ENCODE data around the gene RANBP10.

GRCh38 chr16:67803894-67804293, 2.5 kb downstream of the RANBP10 start:
- TF ChIP-seq, protein P1, sequence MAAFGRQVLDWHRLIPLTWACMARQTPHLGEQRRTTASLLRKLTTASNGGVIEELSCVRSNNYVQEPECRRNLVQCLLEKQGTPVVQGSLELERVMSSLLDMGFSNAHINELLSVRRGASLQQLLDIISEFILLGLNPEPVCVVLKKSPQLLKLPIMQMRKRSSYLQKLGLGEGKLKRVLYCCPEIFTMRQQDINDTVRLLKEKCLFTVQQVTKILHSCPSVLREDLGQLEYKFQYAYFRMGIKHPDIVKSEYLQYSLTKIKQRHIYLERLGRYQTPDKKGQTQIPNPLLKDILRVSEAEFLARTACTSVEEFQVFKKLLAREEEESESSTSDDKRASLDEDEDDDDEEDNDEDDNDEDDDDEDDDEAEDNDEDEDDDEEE (CRISPR knock-in tag; IDR thresholded peaks at IDR 0.05), result no peak
- no peak for TF ChIP-seq LRRFIP1 (CRISPR knock-in tag; conservative IDR thresholded peaks at IDR 0.05)
- TF ChIP-seq BCL3 (CRISPR knock-in tag; IDR thresholded peaks at IDR 0.05), result no peak
- TF ChIP-seq ZC3H13 (CRISPR knock-in tag; IDR thresholded peaks at IDR 0.05), result no peak
- TF ChIP-seq SP1 (IDR thresholded peaks at IDR 0.05), result no peak
- TF ChIP-seq SP1 (CRISPR knock-in tag; IDR thresholded peaks at IDR 0.05), result no peak
- TF ChIP-seq ATF7 (IDR thresholded peaks at IDR 0.05), result no peak
- TF ChIP-seq ATF7 (CRISPR knock-in tag; IDR thresholded peaks at IDR 0.05), result no peak
- no peak for TF ChIP-seq ZNF781 (CRISPR knock-in tag; IDR thresholded peaks at IDR 0.05; ENCODE audit: borderline replicate concordance, not compliant biosample characterization)
- no peak for TF ChIP-seq POLR2A (IDR thresholded peaks at IDR 0.05; ENCODE audit: insufficient read depth in 1 of 2, low read depth in 2 of 2, low read length in 2 of 2)
- TF ChIP-seq GLMP (CRISPR knock-in tag; IDR thresholded peaks at IDR 0.05; ENCODE audit: borderline replicate concordance), result no peak
- TF ChIP-seq CBX1 (IDR thresholded peaks at IDR 0.05; ENCODE audit: low read depth), result no peak
- TF ChIP-seq, protein P2, sequence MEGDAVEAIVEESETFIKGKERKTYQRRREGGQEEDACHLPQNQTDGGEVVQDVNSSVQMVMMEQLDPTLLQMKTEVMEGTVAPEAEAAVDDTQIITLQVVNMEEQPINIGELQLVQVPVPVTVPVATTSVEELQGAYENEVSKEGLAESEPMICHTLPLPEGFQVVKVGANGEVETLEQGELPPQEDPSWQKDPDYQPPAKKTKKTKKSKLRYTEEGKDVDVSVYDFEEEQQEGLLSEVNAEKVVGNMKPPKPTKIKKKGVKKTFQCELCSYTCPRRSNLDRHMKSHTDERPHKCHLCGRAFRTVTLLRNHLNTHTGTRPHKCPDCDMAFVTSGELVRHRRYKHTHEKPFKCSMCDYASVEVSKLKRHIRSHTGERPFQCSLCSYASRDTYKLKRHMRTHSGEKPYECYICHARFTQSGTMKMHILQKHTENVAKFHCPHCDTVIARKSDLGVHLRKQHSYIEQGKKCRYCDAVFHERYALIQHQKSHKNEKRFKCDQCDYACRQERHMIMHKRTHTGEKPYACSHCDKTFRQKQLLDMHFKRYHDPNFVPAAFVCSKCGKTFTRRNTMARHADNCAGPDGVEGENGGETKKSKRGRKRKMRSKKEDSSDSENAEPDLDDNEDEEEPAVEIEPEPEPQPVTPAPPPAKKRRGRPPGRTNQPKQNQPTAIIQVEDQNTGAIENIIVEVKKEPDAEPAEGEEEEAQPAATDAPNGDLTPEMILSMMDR (CRISPR knock-in tag; IDR thresholded peaks at IDR 0.05), result no peak
- no peak for TF ChIP-seq FOSL1 (CRISPR knock-in tag; IDR thresholded peaks at IDR 0.05; ENCODE audit: borderline replicate concordance)
- no peak for TF ChIP-seq RARA (CRISPR knock-in tag; IDR thresholded peaks at IDR 0.05)
- no peak for TF ChIP-seq ZNF567 (CRISPR knock-in tag; IDR thresholded peaks at IDR 0.05; ENCODE audit: borderline replicate concordance)

All from HepG2 (cell line).